Activated CD4-positive, alpha-beta T cell treated with anti-CD3 and anti-CD28 coated beads for 24 hours (primary cell): ENCODE data around the gene CASZ1.

Source experiments
- DNase-seq, 2 donors: peaks; one replicate each; pipeline ENCODE4 v3.0.0-alpha.2; 2020; ENCODE audit warnings: low read depth in 2 of 2

CASZ1 gene

DNA sequence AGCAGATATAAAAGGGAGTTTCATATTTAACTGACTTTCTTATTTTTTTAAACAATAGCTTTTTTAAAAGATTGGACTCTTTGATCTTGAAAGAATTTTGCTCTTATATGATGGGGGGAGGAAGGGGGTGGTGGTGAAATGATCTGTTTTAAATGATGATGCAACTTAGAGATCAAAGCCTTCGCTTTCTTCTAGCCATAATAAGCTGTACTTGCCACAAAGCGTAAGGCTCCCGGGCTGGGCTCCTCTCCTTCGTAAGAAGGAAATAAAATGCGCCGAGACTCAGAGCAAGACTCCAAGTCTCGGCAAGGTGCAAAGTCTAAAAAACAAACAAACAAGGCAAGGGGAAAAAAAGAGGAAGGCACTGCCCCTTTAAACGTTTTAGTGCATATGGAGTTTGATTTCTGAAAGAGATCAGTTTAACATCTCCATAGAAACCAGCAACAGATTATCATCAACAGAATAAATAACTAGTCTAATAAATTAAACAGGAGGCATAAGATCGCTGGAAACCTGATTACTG lies 3.3 kb downstream of the CASZ1 start:
- no peak for DNase-seq

DNA sequence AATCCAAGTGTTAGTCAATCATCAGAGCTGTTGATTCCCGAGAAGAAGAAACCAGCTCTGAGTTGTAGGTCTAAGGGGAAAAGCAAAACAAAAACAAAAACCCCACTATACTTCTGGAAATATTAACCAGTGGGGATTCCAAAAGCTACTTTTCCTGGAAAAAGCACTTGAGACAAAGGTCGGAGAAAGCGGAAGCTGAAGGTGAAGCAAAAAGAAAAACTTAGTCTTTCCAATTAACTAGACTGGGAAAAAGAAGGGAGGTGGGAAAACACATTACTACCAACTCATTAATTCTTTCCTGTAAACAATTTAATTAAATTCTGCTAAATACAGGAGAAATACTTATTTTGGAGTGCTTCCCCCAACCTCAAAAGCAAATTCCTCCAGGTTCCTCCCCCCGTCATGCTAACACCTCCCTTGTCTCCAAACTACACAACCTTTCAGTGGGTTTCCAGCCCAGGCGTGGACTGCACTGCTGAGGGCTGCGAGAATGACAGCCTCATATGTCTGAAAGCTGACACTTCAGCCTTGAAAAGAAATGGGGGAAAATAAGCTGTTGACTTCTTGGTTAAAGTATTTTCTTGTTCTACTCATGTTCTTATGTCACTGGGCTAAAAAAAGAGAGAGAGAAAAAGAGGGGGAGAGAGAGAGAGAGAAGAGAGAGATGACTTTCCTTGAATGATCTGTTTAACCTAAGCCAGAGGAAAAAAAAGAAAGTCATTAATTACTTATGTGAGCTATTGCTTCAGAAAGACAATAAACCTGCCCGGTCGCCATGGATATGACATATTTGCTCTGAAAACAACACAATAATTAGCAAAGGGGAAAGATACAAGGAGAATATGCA lies 5.1 kb downstream of the CASZ1 start:
- DNase-seq: no peak

DNA sequence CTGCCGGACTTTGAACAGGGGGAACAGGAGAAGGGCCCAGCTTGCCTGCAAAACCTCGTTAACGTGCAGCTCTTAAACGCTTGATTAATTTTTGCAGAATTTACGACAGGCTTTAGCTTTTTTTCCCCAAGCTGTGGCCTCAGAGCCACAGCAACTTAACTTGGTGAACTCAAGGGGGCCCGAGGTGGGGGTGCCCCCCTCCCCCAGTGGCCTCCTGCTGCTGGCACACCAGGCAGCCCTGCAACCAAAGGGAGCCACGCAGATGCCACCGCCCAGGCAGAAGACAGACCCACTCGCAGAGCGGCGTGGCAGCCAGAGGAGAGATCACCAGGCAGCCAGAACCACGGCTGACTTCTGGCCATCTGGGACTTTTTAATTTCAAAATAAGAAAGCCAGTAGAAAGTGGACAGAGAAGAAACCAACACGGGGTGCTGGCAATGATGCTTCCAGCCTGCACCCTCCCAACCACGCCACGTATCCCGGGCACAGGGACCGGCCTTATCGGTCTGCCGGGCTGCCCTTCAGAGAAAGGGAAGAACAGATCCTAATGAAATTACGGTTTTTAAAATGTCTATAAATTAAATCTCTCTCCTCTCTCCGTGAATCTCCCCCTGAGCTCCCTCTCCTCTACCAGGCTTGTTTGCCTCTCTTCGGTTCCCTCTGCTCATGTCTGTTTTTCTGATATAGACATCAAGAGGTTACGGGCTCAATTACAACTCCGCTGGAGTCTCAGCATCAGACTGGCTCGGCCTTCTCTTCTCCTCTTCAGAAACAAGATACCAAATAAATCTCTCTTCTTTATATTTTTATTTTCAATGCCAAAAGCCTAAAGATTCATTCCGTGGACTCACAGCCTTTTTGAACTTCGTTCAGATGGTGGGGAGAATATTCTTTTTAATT lies 6.4 kb downstream of the CASZ1 start:
- DNase-seq: no peak

DNA sequence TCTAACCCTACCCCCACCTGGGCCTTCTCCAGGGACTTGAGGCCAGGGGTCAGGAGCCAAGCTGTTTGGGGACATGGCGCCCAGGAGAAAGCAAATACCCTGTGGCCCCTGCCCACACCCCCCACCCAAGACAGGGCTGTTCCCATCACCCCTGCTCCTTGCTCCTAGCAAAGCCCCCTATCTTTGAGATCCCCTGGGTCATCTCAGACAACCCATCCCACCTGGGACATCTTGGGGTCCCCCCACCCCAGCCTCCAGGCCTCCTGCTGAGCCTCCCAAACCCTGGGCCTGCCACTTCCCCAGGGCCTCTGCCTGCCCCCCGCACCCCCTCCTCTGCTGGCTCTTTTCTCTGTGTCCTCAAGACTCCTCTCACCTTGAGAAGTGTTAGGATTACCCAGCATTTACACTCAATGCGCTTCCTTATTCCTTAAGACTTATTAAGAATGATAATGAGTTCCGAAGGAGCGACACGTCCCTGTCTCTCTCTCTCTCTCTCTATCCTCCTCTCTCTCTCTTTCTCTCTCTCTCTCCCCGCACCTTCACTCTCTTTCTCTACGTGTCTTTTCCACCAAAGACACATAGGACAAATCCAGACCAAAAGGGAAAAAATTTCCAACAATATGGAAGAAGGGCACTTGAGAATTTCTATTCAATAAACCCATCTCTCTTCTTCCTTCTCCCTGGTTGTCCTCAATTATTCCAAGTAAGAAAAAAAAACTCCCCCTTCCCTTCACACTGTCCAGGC lies 7.2 kb downstream of the CASZ1 start:
- DNase-seq: no peak

DNA sequence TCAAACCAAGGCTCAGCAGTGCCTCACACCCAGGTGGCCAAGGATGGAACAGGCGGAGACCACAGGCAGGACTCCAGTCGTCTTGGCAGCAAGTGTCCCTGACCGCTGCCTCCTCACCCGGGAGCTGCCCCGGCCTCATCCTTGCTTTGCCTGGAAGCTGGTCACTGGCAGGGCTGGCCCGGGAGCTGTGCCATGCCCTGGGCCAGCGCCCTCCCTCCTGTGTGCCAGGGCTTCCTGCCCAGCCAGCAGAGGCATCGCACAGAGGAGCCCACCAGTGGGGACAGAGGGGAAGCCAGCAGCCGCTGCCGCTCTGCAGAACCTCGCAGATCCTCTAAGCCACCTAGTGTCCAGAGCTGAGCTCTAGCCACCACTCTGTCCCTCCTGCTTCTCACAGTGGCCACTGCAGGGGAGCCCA lies 7.8 kb downstream of the CASZ1 start:
- DNase-seq: no peak

DNA sequence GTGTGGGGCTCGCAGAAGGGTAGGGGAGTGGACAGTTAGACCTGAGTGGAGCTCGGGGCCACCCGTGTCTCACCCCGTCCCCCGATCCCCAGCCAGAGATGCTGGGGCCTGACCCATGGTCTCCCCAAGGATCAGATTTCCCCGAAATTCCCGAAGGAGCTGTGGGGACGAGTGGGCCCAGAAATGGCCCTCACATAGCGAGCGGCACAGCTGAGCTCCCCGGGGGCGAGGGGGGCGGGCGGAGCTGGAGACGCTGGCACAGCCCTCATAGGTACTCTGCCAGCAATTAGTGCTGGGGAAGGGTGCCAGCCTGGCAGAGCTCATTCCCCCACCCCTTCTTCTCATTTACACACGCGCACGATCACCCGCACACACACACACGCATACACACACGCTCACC lies 9.2 kb downstream of the CASZ1 start:
- no peak for DNase-seq

DNA sequence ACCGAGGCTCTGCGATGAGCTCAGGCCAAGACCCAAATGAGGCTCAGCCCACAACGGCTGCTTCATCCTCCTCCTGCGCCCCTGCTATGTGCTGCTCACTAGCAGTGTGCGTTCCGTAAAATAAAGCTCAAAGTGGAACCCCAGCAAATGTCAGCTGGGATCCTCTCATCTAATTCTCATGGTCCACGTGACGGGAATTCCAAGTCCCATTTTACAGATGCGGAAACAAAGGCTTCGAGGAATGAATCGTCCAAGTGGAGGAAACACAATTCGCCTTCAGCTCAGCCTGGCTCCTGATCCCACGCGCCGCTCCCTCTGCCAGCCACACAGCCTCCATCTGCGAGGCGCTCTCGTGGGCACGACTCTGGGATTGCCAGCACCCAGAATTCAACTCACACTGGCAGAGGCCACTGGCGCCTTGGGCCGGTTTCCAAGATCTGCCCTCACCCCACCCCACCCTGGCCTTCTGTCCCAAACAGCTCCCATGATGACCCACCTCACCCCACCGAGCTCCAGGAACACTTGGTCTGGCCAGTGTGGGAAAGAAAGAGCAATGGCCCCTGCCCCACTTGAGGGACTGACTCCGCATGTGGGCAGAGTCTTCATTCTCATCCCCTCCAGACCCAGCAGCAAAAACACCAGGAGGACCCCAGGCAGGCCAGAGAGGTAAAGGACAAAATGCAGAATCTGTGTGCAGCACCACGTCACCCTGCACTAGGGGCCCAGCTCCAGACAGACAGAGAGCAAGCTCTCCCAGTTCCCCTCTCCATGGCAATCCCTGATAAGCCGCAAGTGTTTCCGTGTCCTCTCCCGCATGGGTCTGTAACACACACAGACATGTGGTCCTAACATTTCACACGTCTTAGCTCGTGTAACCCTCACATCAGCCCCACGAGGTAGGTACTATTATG lies 10.5 kb downstream of the CASZ1 start:
- DNase-seq: no peak

DNA sequence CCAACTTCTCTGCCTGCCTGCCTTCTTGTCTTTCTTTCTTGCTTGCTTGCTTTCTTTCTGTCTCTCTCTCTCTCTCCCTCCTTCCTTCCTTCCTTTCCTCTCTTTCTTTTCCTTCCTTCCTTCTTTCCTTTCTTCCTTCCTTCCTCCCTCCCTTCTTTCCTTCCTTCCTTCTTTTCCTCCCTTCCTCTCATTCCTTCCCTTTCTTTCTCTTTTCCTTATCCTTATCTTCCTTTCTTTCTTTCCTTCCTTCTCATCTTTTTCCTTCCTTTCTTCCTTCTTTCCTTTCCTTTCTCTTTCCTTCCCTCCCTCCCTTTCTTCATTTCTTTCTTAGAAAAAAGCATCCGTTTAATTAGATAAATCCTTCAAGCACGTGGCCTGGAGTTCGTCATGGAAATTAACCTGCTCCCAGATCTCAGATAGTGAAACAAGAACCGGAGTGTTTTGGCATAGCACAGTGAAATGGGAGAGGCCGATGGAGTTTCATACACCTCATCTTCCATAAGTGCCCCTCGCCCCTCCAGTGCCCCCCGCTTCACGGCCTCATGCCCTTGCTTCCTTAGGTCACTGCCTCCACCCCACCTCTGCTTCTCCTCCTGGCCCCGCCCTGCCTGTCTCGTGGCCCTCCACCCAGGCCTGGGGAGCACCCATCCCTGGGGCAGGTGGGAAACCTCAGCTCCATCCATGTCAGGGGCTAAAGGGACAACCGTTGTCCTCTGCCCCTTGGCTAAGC lies 11.3 kb downstream of the CASZ1 start:
- DNase-seq: no peak

DNA sequence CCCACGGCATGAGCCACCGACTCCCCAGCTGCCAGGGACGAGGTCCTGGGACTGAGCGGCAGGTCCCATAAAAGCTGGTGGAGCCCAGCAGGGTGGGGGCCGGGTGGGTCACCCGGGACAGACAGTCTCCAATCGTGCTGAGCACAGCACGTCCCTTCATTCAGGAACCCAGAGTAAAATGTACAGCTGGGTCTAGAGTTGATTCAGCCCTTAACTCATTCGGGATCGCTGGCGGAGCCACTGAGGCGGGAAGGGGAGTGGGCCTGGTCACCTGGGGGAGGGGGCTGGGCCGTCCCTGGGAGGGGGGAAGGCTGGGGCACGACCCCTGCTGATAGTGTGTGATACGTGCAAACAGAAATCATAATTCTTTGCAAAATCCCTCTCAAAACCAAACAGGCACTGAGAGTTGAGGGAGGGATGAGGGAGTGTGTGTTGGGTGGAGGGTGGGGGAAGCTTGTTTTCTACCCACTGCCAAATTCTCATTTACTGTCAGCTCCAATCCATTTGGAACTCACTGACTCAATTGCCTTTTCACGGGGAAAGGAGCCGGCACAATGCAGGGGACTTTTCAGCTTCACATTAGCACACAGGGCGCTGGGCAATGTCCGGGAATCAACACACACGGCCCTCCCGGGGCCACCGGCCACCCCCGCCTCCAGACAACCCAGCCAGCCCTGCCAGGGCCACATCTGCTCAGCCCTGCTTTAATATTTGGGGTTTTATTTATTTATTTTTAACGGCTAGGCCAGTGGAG lies 13.8 kb downstream of the CASZ1 start:
- DNase-seq: no peak

DNA sequence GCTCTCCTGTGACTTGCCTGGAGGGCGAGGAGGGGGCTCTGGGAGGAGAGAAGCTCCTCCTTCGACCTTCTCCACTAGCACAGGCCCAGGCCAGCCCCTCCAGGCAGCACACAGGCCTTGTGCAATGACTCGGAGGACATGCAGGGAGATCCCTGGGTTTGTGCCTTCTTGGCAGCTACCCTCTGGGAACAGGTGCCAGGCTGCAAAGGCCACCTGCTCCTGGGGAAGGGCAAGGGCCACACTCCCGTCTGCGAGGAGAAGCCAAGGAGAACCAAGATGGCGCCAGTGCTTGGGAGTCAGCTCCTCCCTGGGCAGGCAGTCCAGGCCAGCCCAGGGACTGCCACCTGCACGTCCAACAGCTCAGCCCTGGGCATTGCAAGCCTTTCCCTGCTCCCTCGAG lies 15.3 kb downstream of the CASZ1 start:
- no peak for DNase-seq

DNA sequence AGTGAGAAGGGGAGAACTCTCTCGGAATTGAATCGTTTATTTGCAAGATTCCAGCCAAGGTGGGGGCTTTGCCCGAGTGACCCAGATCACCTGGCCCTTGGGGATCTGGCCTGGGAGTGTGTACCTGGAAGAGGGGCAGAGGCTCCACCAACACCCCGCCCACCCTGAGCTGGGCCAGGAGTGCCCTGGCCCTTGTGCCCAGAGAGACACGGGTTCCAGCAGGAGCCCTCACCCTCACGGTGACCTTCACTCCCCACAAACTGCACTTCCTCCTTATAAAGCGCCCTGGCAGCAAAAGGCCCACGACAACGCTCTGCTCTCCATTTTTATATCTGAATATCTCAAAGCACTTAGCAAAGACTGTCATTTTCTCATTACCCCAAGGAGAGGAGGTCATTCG lies 16.6 kb downstream of the CASZ1 start:
- DNase-seq: no peak

DNA sequence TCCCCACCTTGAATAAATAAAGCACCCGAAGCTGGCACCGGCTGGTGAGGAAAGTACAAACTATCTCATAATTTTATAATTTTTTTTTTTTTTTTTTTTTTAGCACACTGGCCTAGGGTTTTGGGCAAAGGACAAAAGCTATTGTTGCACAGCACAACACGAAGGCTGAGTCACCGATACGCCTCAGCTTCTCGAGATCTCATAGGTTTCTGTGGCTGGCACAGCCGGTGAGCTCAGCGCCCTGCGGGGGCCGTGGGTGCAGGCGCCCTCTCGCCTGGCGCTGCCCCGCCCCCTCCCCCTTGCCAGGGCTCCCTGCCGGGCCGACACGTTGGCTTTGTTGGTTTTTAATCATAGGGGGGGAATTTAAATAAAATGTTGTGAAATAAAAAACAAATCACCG lies 17.2 kb downstream of the CASZ1 start:
- DNase-seq: no peak

DNA sequence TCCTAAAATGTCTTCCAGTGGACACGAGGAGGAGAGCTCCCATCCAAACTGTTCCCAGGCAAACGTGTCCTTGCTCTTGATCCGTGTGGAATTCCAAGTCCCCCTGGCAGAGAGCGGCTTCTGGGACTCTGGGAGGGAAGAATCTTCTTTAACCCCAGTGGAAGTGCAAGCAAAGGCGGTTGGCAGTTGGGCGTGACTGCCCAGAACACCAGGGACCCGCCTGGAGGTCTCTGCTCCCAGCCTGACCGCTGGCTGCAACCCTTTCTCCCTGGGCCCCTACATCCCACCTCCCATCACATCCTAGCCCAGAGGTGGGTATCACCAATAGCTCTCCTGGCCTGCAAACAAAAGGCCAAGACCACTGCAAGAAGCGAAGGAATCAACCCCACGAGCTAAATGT lies 17.8 kb downstream of the CASZ1 start:
- DNase-seq: no peak

DNA sequence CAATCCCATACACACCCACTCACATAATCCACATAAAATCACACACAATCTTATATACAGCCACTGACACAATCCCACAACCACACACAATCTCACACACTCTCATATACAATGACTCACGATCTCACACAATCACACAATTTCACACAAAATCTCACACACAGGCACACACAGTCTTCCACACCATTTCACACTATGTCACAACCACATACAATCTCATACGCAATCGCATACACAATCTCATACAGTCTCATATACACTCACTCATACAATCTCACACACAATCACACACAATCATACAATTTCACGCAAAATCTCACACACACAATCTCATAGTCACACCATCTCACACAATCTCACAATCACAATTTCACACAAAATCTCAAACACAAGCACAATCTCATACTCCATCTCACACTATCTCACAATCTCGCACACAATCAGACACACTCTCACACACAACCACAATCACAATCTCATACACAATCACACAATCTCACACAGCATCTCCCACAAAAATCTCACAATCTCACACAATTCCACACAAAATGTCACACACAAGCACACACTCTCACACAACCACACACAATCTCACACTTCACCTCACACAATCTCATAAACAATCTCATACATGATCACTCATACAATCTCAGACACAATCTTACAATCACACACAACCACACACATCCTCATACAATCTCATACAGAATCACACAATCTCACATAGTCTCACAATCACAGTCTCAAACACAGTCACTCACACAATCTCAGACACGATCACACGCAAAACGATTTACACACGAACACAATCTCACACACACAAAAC lies 18.5 kb downstream of the CASZ1 start:
- no peak for DNase-seq

DNA sequence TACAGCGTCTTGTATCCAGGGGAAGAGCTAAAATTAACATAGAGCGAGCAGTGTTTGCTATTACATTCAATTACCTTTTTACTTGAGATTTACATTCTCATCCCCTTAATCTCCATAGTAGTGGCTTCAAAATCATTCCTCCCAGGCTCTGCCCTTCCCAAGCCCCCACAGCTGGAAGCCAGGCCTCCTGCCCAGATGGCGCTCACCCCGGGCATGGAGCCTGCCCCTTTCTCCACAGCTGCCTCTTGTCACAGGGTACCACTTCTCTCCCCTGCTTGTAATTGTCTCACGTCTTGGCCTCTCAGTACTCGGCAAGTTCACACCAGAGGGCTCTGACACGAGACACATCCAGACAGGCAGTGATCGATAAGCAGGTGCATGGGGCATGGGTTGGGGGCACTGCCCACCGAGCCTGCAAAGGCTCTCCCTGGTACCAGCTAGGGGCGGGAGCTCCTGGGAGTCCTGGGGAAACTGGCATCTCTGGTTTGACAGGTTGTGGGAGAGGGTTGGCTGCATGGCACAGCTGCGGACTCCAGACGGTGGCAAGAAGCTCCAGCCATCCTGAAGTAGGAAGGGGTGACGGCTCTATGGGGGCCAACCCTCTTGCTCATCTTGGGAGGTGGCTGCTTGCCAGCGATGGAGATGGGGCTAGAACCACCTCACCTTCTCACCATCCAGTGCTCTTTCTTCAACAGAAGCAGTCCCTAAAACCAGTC lies 20.1 kb downstream of the CASZ1 start:
- DNase-seq: no peak

DNA sequence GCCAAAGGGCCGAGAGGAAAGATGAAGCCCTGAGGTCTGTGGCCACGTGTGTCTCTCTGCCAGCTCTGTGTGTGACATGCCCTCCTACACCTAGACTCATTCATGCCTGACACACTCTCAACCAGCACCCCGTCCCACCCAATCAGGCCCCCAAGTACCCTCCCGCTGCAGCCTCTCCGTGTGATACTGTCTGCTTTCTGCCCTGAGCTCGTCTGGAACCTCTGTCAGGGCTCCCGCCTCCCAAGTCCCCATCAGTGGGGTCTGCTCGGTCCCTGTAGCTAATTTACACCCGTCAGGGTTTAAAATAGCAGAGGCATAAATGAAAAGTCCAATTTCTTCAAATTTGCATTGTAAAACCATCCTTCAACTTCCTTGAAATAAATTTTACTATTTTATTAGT lies 20.7 kb downstream of the CASZ1 start:
- DNase-seq: no peak

DNA sequence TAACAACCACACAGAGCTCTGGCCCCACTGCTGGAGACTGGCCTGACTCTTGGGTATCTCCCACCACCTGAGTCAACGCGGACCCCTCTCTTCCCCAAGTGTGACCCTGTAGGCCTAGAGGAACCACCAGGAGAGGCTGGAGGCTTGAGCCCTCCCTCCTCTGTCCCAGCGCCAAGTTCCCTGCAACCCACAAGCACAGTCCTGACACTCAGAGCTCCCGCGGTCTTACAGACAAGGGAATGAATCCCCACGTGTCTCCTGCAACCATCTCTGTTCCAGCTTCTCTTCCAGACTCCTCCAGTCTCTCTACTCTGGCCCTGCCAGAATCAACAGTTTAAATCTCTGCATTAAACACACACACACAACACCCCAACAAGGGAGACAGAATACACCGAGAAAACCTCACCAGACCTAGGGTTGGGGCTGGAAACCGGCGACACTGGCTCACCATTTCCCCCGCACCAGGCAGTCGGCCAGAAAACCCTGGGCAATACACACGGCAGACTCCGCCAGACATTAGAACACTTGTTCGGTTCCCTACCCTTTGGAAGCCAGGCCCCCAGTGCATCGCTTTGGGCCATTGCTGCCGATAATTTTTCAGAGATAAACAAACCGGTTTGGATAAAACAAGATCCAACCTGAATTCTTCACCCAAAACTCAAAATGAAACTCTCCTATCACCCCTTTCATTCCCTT lies 21.7 kb downstream of the CASZ1 start:
- no peak for DNase-seq
